HL-60/S4 treated with phorbol 12-myristate 13-acetate at 8.2 ng/mL for 4 days and 3 days (cell line): ENCODE results near the gene ALG5.

Source experiments
- in situ Hi-C: fragments of 300-500 bp; cut with MboI; formaldehyde crosslinking; loops from 2 replicates; pipeline ENCODE4 v1.15.0; 2022; ENCODE audit warnings: low sequenced_read_pairs

Gene ALG5

GRCh38 chr13:36999054-36999714 lies at the start of gene ALG5:
ALG5 (minus strand) TSS chr13:36999340; CDS start chr13:36999300, 40 bp downstream.
- in situ Hi-C loops = loop anchor here (25.0 kb wide), 1 partner anchor 662 kb away; the partner anchor contains the start of gene SPART

DNA sequence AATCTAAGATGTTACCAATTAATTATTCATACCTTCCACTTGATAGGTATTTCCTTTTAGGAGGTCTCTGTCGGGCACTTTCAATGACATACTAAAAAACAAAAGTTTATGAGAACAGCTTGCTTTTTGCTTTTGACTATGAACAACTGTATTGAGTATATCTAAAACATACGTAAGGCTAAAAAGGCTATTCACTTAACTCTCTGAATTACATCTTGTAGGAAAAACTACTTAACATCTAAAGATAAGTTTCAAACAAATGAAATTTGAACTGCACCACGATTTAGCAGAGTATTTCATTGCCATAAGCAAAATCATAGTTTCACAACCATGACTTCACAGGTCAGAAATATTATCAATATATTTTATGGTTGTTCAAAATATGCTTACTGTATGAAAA lies 48.7 kb upstream of the ALG5 start:
- in situ Hi-C loops = no loop called here

GRCh38 chr13:37047032-37047431 lies 47.9 kb upstream of the ALG5 start:
- in situ Hi-C loops = no loop called here

GRCh38 chr13:37046062-37046461 lies 46.9 kb upstream of the ALG5 start:
- in situ Hi-C loops = no loop called here

DNA sequence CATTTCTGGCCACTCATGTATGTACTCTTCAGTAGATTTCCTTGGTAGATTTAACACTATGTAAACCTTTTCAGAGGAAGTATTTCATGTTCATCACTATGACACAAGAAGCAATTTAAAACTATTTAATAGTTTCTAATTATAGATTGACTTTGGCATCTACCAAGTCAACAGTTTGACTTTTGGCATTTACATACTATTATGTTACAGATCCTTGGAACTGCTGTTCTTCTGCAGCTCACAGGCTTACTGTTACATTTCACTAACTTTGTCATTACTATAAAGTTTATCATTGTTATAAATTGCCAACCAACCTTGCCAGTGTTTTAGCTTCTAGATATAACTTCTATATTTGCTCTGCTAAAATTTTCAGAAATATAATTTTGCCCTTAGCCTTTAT lies 41.6 kb upstream of the ALG5 start:
- in situ Hi-C loops = no loop called here

- in situ Hi-C loops = no loop called here
Observed at GRCh38 chr13:37039896-37040295, 40.8 kb upstream of the ALG5 start.

DNA sequence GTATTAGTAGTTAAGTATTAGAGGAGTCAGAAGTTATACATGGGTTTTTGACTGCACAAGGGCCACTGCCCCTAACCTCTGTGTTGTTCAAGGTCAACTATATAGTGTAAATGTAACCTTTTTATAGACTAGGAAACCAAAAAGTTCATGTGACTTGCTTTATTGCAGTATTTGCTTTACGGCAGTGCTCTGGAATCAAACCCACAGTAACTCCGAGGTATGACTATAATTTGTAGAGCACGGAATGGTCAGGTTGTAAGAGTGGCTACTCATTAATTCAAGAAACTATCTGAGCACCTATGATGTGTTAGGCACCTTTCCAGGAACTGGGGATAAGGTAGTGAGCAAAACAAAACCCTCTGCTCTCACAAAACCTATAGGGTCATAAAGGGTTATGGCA lies 38.1 kb upstream of the ALG5 start:
- in situ Hi-C loops = no loop called here

GRCh38 chr13:37029617-37030016 lies 30.5 kb upstream of the ALG5 start:
- in situ Hi-C loops = no loop called here

- in situ Hi-C loops = no loop called here
Observed at GRCh38 chr13:37027639-37028038, 28.5 kb upstream of the ALG5 start.

DNA sequence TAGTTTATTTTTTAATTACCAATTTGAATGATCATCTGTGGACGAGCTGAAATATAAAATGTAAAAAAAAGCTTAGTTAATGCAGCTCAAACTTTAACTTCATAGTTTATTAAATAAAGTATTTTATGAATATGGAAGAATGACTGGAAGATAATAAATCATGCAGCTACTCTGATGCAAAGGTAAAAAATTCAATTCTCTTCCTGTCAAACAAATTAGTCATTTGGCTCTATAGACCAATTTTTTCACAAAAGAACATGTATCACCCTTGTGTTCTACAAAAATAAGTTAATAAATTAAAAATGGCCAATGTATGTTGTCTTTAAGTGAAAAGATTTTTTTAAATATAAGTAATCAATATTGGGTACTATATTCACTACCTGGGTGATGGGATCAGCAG lies 27.6 kb upstream of the ALG5 start:
- in situ Hi-C loops = no loop called here

DNA sequence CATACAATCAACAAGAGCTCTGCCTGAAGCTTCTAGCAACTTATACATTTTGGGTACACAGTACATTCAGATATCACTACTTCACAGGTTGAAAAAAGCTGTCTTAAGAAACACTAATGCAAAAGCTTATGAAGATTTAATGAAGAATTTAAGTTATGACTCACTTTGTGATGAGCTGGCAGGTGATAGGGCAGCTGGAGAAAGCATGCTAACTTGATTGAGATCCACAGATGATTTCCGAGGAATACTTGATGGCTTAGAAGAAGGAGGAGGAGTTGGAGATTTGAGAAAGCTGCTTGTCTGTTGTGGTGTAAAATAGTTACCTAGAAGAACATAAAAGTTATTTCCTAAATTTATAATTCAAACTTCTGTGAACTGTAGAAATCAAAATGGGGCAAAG lies 24.7 kb upstream of the ALG5 start:
- in situ Hi-C loops = no loop called here

DNA sequence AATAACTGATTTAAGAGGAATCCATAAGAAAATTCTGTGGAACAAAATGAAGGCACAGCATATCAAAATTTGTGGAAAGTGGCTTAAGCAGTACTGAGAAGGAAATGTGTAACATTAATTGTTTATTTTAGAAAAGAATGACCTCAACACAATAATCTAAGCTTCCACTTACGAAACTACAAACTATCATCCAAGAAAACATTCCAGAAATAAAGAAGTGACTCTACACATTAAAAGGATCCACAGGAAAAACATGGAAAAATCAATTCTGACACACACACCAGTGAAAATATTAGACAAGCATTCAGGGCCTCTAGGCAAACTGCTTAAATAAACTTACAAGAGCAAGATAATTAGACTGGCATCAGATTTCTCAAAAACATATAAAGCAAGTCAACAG lies 15.5 kb upstream of the ALG5 start:
- in situ Hi-C loops = no loop called here

DNA sequence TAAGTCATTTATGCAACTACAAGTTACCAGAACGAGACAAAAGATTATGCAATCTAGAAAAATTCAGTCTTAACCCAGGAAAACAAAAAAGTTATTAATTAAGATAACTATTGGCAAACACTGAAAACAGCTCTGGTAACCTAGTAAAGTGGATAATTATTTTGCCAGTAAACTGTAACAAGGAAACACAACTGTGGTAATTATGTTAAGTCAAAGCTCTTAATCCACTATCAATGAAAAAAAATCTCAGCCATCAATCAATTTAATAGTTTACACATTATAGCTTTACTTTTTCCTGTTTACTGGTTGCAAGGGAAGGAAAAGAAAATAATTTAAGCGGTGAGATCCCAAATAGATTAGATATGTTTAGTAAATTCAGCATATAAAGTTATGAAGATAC lies 12.6 kb upstream of the ALG5 start:
- in situ Hi-C loops = no loop called here

DNA sequence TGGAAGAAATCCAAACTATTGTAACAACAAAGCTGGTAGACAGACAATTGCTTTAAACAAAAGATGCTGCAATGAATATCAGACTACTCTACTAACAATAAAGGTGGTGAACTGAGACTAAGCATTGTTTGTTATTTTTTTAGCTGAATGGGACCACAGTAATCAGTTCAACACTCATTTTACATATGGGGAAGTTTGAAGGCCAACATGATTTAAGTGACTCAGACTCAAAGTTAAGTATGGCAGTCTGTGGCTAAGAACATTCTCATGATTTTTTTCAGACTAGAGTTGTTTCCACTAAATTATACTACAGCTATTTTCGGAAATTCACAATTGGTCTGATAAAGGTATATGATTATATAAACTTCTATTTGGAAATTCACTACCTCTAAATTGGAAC lies 11.9 kb upstream of the ALG5 start:
- in situ Hi-C loops = no loop called here

DNA sequence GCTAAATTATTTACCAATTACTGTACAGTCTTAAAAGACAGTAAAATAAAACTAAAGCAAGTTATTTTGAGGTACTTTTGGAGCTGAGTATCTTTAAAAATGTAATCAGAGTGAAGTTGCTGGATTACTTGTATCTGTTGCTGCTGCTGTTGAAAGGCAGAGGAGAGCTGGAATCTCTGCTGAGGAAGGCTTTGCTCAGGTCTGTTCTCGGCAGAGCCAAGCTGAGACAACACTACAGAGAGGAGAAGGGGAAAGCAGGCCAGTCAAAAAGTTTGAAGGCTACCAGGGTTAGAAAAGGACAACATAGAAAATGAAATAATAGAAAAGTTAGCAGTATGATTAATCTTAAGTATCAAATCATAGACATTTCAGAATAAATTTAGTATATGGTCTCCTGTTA lies 11.3 kb upstream of the ALG5 start:
- in situ Hi-C loops = no loop called here

DNA sequence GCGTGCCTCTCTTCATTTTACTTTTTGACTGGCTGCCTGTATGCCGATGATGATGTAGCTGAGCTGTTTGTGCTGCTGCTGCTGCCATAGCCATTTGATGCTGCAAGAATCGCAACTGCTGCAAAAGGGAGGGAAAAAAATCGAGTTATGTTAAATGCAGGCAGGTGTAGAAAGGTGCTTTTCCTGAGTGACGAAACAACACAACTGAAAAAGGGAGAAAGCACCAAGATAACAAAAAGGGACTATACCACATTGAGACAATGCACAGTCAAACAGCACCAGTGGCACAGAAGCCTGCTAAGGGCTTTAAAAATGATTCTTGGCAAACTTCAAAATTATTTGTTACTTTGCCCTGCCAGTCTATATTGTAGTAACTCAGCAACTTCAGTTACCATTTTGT lies 10.6 kb upstream of the ALG5 start:
- in situ Hi-C loops = no loop called here

DNA sequence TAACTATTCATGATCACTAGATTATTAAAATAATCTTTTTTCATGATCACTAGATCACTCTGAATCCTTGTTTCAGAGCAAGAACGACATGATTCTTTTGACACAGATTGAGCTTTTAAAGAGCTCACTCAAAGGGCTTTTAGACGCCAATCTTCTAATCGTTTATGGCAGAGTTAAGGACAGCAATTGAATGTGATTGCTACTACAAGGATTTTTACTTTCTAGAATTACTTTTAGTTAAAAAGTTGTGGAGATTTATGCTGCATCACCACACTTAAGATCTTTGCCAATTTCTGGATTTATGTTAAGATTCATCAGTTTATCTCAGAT lies 2.7 kb upstream of the ALG5 start:
- in situ Hi-C loops = no loop called here

GRCh38 chr13:36998624-36999041 lies 507 bp downstream of the ALG5 start:
- in situ Hi-C loops = loop anchor here (25.0 kb wide), 1 partner anchor 661 kb away; the partner anchor contains the start of gene SPART

GRCh38 chr13:36997716-36998427 lies 1.3 kb downstream of the ALG5 start:
- in situ Hi-C loops = loop anchor here (25.0 kb wide), 1 partner anchor 661 kb away; the partner anchor contains the start of gene SPART

DNA sequence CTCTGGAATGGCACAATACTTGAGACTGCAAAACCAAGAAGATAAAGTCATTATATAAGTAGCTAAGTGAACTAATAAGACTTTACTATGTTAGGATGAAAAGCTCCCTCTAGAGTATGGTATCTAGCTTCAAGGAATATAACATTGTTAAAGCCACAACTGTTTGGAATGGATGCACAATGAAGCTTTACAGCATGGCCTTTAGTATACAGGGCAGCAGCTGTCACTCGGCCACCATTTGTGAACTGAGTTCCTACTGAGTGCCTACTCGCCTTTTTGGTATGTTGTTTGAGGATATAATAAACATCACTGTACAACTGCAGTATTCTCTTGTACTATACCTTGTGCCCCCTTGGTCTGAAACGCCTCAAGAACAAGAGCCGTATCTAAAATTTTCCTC lies 6.8 kb downstream of the ALG5 start:
- in situ Hi-C loops = loop anchor here (25.0 kb wide), 1 partner anchor 655 kb away; the partner anchor contains the start of gene SPART

- in situ Hi-C loops = loop anchor here (25.0 kb wide), 1 partner anchor 649 kb away; the partner anchor contains the start of gene SPART
Observed at GRCh38 chr13:36986462-36987240, 12.5 kb downstream of the ALG5 start.
